K562 (cell line): ENCODE measurements around the gene COL9A3. TPM values are rescaled to one million over a fixed set of nuclear protein-coding genes. Genes with fewer than 3 reads are reported as not detected.

Experiments
- ATAC-seq: fragments of 200-7000 bp; cut with Tn5 transposase; 3 replicates; pipeline ENCODE4 v1.9.1; 2020; ENCODE audit warnings: moderate library complexity
- BruUV-seq: library from RNA; stranded (reverse); fragments of 400-500 nt; replicated peaks from 2 replicates; lab custom pipeline; 2021; lab: Mats Ljungman, UMichigan
- CTCF ChIA-PET: fragments of 300-600 bp; formaldehyde crosslinking; extraction: SDS; loops from one replicate; lab custom pipeline; 2021; ENCODE audit warnings: low intra/inter-chr PET ratio; lab: Yijun Ruan, JAX
- POLR2A ChIA-PET: fragments of 300-600, 350-650 bp; sonication (Branson Sonifier 250); formaldehyde crosslinking; extraction: SDS; loops from one replicate; lab custom pipeline; 2021; ENCODE audit warnings: antibody characterized with exemption, inconsistent platforms; lab: Yijun Ruan, JAX
- DNase-seq, 4 experiments: peaks; one replicate each; pipeline versions ENCODE4 v3.0.0 to v3.0.0-alpha.2; 2011 to 2018; ENCODE audit warnings: low spot score in 3 of 4, mixed read lengths in 3 of 4; ENCODE audit errors: extremely low read depth in 1 of 4
- FAIRE-seq: peaks from 2 replicates; lab custom pipeline; 2011; peaks lifted over from hg19 to GRCh38; lab: Jason Lieb, UNC
- H2AFZ ChIP-seq: 2 replicates; pipeline ENCODE4 v1.6.0; 2011; ENCODE audit warnings: low read depth, low read length, control low read depth, inconsistent platforms
- H3K27ac ChIP-seq: fragments of 200-600 bp; 3 replicates; pipeline ENCODE4 v1.8.0; 2011; ENCODE audit warnings: low read depth, mild to moderate bottlenecking, control low read depth, inconsistent platforms, low read length, moderate library complexity, mixed read lengths; ENCODE audit errors: extremely low read depth
- H3K27me3 ChIP-seq, 2 experiments: fragments of 300-600 bp in 1 of 2; 2 replicates in 1 of 2; 3 replicates in 1 of 2; pipeline versions ENCODE4 v1.6.0 to v1.8.0; 2011; ENCODE audit warnings: inconsistent platforms in 2 of 2, low read length in 2 of 2, mild to moderate bottlenecking in 1 of 2, mixed read lengths in 1 of 2, moderate library complexity in 1 of 2; ENCODE audit not compliant: control insufficient read depth in 2 of 2, insufficient read depth in 2 of 2
- H3K36me3 ChIP-seq: fragments of 300-600 bp; 3 replicates; pipeline ENCODE4 v1.8.0; 2011; ENCODE audit warnings: mild to moderate bottlenecking, low read length, inconsistent platforms; ENCODE audit not compliant: control insufficient read depth, insufficient read depth
- H3K4me1 ChIP-seq, 2 experiments: fragments of 200-600 bp in 1 of 2; replicated peaks in 1 of 2; 2 replicates in 1 of 2; 3 replicates in 1 of 2; pipeline versions ENCODE4 v1.5.1 to v1.8.0; 2011; ENCODE audit warnings: inconsistent platforms in 2 of 2, low read length in 2 of 2, mild to moderate bottlenecking in 1 of 2, mixed read lengths in 1 of 2, moderate library complexity in 1 of 2; ENCODE audit not compliant: control insufficient read depth in 2 of 2, insufficient read depth in 2 of 2
- H3K4me2 ChIP-seq: 2 replicates; pipeline ENCODE4 v1.6.1; 2011; ENCODE audit warnings: low read length, control low read depth, inconsistent platforms, mixed read lengths; ENCODE audit not compliant: insufficient read depth
- H3K4me3 ChIP-seq: fragments of 200-600 bp; sonication (generic), shearing (Covaris generic); 2 replicates; pipeline ENCODE4 v1.5.1; 2016; ENCODE audit warnings: control low read depth, inconsistent platforms
- H3K79me2 ChIP-seq: fragments of 200-600 bp; 3 replicates; pipeline ENCODE4 v1.8.0; 2011; ENCODE audit warnings: low read length, inconsistent platforms; ENCODE audit not compliant: control insufficient read depth, insufficient read depth
- H3K9ac ChIP-seq, 2 experiments: 2 replicates each; pipeline versions ENCODE4 v1.6.0 to v1.6.1; 2011; ENCODE audit warnings: low read depth in 2 of 2, low read length in 2 of 2, control low read depth in 1 of 2, inconsistent platforms in 1 of 2, mild to moderate bottlenecking in 1 of 2, mixed read lengths in 1 of 2; ENCODE audit not compliant: insufficient read depth in 1 of 2
- H3K9me1 ChIP-seq: one replicate; pipeline ENCODE4 v1.6.0; 2011; ENCODE audit warnings: inconsistent platforms, mild to moderate bottlenecking, low read length, moderate library complexity; ENCODE audit not compliant: control insufficient read depth, insufficient read depth
- H3K9me3 ChIP-seq: replicated peaks from 2 replicates; pipeline ENCODE4 v1.5.1; 2011; ENCODE audit warnings: low read depth, low read length, inconsistent platforms; ENCODE audit not compliant: control insufficient read depth, insufficient read depth
- H4K20me1 ChIP-seq: replicated peaks from 2 replicates; pipeline ENCODE4 v1.6.1; 2011; ENCODE audit warnings: low read length, inconsistent platforms, mixed read lengths; ENCODE audit not compliant: control insufficient read depth, insufficient read depth
- ASH1L ChIP-seq: fragments of 450-650 bp; IDR thresholded peaks from 2 replicates; pipeline ENCODE4 v1.6.1; 2018; ENCODE audit warnings: borderline replicate concordance, mild to moderate bottlenecking, low read depth; ENCODE audit not compliant: partially characterized antibody
- DIDO1 ChIP-seq: fragments of 450-650 bp; IDR thresholded peaks from 2 replicates; pipeline ENCODE4 v1.6.1; 2016; ENCODE audit warnings: low read depth, missing biosample characterization, missing genetic modification characterization
- FOXJ3 ChIP-seq: sonication (generic); formaldehyde crosslinking; IDR thresholded peaks from 2 replicates; pipeline ENCODE4 v1.4.0; 2020; ENCODE audit warnings: mild to moderate bottlenecking, missing genetic modification reagents
- PCBP2 ChIP-seq: fragments of 200-400 bp; formaldehyde crosslinking; IDR thresholded peaks from 2 replicates; pipeline ENCODE4 v1.6.1; 2018; ENCODE audit warnings: low read length, low read depth, mild to moderate bottlenecking, moderate library complexity; ENCODE audit not compliant: poor library complexity, severe bottlenecking
- TCF7 ChIP-seq: sonication (generic); IDR thresholded peaks from 2 replicates; pipeline ENCODE4 v1.6.1; 2016; ENCODE audit warnings: antibody characterized with exemption, borderline replicate concordance
- XRCC5 ChIP-seq: fragments of 200-400 bp; formaldehyde crosslinking; IDR thresholded peaks from 2 replicates; pipeline ENCODE4 v1.6.1; 2017; ENCODE audit warnings: low read depth, mild to moderate bottlenecking, low read length
- ZNF134 ChIP-seq: fragments of 250-450 bp; sonication (Bioruptor Pico); conservative IDR thresholded peaks from 2 replicates; pipeline ENCODE4 v1.4.0; 2020
- ZNF217 ChIP-seq: sonication (generic); formaldehyde crosslinking; IDR thresholded peaks from 2 replicates; pipeline ENCODE4 v1.8.0; 2022; ENCODE audit warnings: mild to moderate bottlenecking, missing genetic modification reagents
- WGBS: fragments of 100-300 bp; shearing (Covaris generic); methylation state at CpG from one replicate; pipeline ENCODE4 v1.1.6; 2016; ENCODE audit warnings: low coverage, mixed read lengths; ENCODE audit not compliant: insufficient coverage; ENCODE audit errors: missing lambda C conversion rate; 5-methylcytosine and 5-hydroxymethylcytosine counted together
- in situ Hi-C: fragments of 300-500 bp; cut with MboI; formaldehyde crosslinking; loops from 4 replicates; pipeline ENCODE4 v1.15.0; 2018; ENCODE audit warnings: inconsistent platforms, mixed read lengths
- intact Hi-C: fragments of 100-400 bp; cut with micrococcal nuclease; formaldehyde crosslinking; loops from 2 replicates; pipeline ENCODE4 v1.14.2; 2022
- polyA plus RNA-seq, 8 experiments: library from polyadenylated mRNA; depleted of rRNA in 4 of 8; stranded (reverse) in 5 of 8; unstranded in 3 of 8; fragments of >200 nt; fragmentation: Nextera tagmentation in 2 of 8; fragmentation: Illumina TruSeq in 1 of 8; extraction: Ambion mirVana in 2 of 8; extraction: Trizol in 1 of 8; gene quantifications; 2 replicates each; pipeline versions ENCODE4 v1.2.1 to v1.2.3, GENCODE V29; 2011 to 2014; ENCODE audit warnings: inconsistent platforms in 1 of 8, missing spikeins in 1 of 8
- total RNA-seq, 7 experiments: library from RNA; depleted of rRNA in 6 of 7; stranded (reverse); fragments of >200 nt in 6 of 7; fragmentation: Illumina TruSeq in 2 of 7; extraction: Trizol in 2 of 7; gene quantifications; 2 replicates each; pipeline versions ENCODE4 v1.2.1 to v1.2.3, GENCODE V29; 2011 to 2021; ENCODE audit warnings: low replicate concordance in 1 of 7
- TF ChIP-seq, protein P1 (sequence below): fragments of 250-450 bp; sonication (Bioruptor Pico); IDR thresholded peaks from 2 replicates; pipeline ENCODE4 v1.4.0; 2020

The COL9A3 gene
- total and polyA plus RNA-seq, 9 of the 15 experiments (the other 6 are each of a cell fraction or from before 2014, with no cell fraction given), result 0.14 to 3.6 (median 0.88) TPM; not detected in 1

DNA sequence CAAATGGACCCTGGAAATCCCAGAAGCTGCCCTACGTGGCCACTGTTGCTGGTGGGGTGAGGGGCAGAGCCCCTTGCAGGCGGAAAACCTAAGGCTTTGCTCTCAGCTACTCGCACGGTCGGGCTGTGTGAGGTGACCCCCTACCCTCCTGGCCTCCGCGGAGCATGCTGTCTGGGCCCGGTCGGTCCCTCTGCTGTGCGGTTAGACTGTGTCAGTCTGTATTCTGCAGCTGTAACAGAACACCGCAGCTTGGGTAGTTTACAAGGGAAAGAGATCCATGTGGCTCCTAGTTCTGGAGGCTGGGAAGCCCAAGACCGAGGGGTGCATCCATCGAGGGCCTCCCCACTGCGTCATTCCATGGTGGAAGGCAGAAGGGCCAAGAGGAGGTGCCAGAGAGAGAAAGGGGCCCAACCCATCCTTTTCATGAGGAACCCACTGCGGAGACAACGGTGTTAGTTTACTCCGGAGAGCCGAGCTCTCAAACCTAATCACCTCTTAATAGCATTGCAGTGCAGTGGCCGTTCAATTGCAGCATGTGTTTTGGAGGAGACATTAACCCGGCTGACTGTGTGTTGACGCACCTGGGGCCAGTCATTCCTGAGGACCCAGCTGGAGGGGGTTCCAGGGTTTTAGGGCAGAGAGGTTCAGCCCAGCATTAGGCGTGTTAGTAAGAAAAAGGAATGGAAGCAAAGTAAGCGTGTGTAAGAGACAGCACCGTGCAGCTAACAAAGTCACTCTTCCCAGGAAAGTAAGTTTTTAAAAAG is 18.3 kb downstream of the COL9A3 start:
- Histone ChIP-seq H3K36me3 (no peaks in the 10 kb centered on the region), H2AFZ (no peak overlapping the region), H3K27me3 (peaks cover 0 to 9% of the 10 kb centered on the region in 2 experiments; a peak in 2 of 5 replicates), H3K27ac (no peak overlapping the region), H3K9me1 (no peaks in the 10 kb centered on the region), H3K4me2 (no peak overlapping the region), H3K9me3 (no peaks in the 10 kb centered on the region), H3K79me2 (no peaks in the 10 kb centered on the region), H3K4me1 (peaks cover 15 to 61% of the 10 kb centered on the region in 2 experiments)
- WGBS, result 46% methylated on average over 23 of the region's 24 CpGs
- DNase-seq, result no peak
- CTCF ChIA-PET, result no interaction called here
- no peak for ATAC-seq
- no peak for FAIRE-seq
- no TSS peak for BruUV-seq
- in situ Hi-C loops, result no loop called here
- TF ChIP-seq, protein P1, sequence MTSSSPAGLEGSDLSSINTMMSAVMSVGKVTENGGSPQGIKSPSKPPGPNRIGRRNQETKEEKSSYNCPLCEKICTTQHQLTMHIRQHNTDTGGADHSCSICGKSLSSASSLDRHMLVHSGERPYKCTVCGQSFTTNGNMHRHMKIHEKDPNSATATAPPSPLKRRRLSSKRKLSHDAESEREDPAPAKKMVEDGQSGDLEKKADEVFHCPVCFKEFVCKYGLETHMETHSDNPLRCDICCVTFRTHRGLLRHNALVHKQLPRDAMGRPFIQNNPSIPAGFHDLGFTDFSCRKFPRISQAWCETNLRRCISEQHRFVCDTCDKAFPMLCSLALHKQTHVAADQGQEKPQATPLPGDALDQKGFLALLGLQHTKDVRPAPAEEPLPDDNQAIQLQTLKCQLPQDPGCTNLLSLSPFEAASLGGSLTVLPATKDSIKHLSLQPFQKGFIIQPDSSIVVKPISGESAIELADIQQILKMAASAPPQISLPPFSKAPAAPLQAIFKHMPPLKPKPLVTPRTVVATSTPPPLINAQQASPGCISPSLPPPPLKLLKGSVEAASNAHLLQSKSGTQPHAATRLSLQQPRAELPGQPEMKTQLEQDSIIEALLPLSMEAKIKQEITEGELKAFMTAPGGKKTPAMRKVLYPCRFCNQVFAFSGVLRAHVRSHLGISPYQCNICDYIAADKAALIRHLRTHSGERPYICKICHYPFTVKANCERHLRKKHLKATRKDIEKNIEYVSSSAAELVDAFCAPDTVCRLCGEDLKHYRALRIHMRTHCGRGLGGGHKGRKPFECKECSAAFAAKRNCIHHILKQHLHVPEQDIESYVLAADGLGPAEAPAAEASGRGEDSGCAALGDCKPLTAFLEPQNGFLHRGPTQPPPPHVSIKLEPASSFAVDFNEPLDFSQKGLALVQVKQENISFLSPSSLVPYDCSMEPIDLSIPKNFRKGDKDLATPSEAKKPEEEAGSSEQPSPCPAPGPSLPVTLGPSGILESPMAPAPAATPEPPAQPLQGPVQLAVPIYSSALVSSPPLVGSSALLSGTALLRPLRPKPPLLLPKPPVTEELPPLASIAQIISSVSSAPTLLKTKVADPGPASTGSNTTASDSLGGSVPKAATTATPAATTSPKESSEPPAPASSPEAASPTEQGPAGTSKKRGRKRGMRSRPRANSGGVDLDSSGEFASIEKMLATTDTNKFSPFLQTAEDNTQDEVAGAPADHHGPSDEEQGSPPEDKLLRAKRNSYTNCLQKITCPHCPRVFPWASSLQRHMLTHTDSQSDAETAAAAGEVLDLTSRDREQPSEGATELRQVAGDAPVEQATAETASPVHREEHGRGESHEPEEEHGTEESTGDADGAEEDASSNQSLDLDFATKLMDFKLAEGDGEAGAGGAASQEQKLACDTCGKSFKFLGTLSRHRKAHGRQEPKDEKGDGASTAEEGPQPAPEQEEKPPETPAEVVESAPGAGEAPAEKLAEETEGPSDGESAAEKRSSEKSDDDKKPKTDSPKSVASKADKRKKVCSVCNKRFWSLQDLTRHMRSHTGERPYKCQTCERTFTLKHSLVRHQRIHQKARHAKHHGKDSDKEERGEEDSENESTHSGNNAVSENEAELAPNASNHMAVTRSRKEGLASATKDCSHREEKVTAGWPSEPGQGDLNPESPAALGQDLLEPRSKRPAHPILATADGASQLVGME, result no peak
- TF ChIP-seq TCF7 (no peak), XRCC5 (no peak), PCBP2 (no peak), ZNF217 (CRISPR knock-in tag) (no peak), DIDO1 (tag) (no peak), ASH1L (no peak), ZNF134 (no peak), FOXJ3 (CRISPR knock-in tag) (no peak)
- TF ChIP-seq, all 486 proteins: peak for 0
- POLR2A ChIA-PET, result interaction anchor here (0.5 to 0.9 kb wide), 4 partner anchors 11 to 233 kb away, joined by 3 read pairs; no protein-coding TSS in a partner anchor
- Histone ChIP-seq H4K20me1 (no peaks in the 10 kb centered on the region), H3K9ac (no peak overlapping the region; a peak in 1 of 4 replicates), H3K4me3 (no peak overlapping the region)
- intact Hi-C loops, result no loop called here
